Fibroblast of mammary gland (primary cell): Measurements from ENCODE around the gene DCC.

Experiments
- DNase-seq: peaks from one replicate; pipeline ENCODE4 v3.0.0-alpha.2; 2010; ENCODE audit warnings: low read depth
- H3K4me3 ChIP-seq: 2 replicates; pipeline ENCODE4 v1.5.1; 2011; ENCODE audit warnings: low read depth, mild to moderate bottlenecking, low read length, moderate library complexity; ENCODE audit not compliant: control insufficient read depth
- CTCF ChIP-seq: conservative IDR thresholded peaks from 2 replicates; pipeline ENCODE4 v1.5.1; 2011; ENCODE audit warnings: low read depth, low read length, inconsistent platforms; ENCODE audit not compliant: control insufficient read depth, insufficient read depth

Gene DCC

DNA sequence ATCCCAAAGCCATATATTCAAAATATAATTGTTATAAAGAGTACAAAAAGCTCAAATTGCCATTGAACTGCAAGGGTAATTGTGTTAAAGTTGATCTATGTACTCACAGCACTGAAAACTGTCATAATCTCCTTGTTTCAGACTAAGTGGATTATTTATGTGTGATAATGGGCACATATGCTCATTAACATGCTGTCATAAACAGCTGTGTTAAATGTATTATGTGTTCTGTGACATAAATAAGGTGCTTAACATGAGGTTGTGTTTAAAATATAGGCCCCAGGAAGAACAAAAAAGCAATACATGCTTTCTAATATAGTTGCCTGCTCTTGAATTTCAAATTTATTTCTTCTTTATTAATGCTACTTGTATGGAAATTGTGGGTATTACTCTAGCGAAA lies 409.5 kb downstream of the DCC start:
- no peak overlapping the region for H3K4me3 ChIP-seq
- DNase-seq: no peak
- TF ChIP-seq CTCF: no peak

DNA sequence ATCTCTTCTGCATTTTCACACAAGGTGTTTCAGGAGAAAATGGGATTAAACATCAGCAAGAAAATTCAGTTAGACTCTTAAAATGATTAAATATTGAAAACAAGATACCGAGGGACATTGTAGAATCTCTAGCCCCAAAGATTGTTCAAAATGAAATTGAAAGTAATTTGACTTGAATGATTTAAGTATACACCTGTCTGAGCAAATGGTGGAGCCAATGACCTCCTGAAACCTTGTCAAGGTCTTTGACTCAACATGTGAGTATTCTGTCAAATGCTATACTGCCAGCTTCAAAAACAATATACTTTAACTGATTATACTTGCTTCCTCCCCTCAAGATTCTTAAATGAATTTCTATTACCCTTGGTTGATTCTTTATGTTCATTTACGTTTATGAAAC lies 411.0 kb downstream of the DCC start:
- no peak for DNase-seq
- TF ChIP-seq CTCF: no peak
- no peak overlapping the region for H3K4me3 ChIP-seq

- DNase-seq: no peak
- no peak for TF ChIP-seq CTCF
- no peak overlapping the region for H3K4me3 ChIP-seq
Observed at GRCh38 chr18:52764316-52764715, 424.3 kb downstream of the DCC start.

DNA sequence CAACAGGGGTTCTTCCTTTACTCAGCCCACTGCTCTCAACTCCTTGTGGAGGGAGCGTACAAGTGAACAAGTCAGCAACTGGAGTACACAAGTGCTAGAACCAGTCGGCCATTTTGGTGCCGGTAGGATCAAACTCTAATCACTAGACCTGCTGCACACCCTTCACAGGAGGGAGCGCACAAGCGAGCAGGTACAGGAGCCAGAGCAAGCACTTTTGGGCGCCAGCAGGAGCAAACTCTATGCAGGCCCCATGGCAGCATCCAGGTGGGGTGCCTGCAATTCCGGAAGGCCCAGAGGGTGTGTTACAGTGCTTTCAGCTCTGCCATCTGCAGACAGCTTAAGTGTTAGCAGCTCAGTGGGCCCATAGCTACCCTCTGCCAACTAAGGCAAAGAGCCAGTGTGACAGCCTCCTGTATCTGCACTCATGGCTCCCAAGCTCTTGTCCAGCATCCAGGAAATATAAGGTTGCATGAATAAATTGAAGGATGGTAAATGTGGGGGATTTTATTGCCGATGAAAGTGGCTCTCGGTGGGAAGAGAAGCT lies 426.1 kb downstream of the DCC start:
- TF ChIP-seq CTCF: no peak

GRCh38 chr18:52781113-52781512 lies 441.1 kb downstream of the DCC start:
- DNase-seq: no peak
- no peak for TF ChIP-seq CTCF
- H3K4me3 ChIP-seq: no peak overlapping the region

More for the DNA sequence above, 426.1 kb downstream of the DCC start:
- no peak for DNase-seq
- H3K4me3 ChIP-seq: no peak overlapping the region

- TF ChIP-seq CTCF: no peak
- no peak for DNase-seq
- H3K4me3 ChIP-seq: no peak overlapping the region
Observed at GRCh38 chr18:52791321-52791720, 451.3 kb downstream of the DCC start.

GRCh38 chr18:52812834-52813233 lies 472.8 kb downstream of the DCC start:
- no peak overlapping the region for H3K4me3 ChIP-seq
- no peak for DNase-seq
- TF ChIP-seq CTCF: no peak
